IMR-90 (cell line): ENCODE results near the gene USP32. TPM values are rescaled to one million over a fixed set of nuclear protein-coding genes. Genes with fewer than 3 reads are reported as not detected.

Source experiments
- ATAC-seq: fragments of 200-7000 bp; cut with Tn5 transposase; 2 replicates; pipeline ENCODE4 v1.9.1; 2020; ENCODE audit warnings: low read depth, mild to moderate bottlenecking, moderate library complexity
- BruUV-seq: library from RNA; stranded (reverse); fragments of 400-500 nt; replicated peaks from 2 replicates; lab custom pipeline; 2021; lab: Mats Ljungman, UMichigan
- CTCF ChIA-PET: fragments of 300-600 bp; formaldehyde crosslinking; extraction: SDS; loops from one replicate; lab custom pipeline; 2021; ENCODE audit warnings: antibody characterized with exemption; lab: Yijun Ruan, JAX
- POLR2A ChIA-PET: fragments of 300-600 bp; sonication (Branson Sonifier 250); formaldehyde crosslinking; loops from one replicate; lab custom pipeline; 2022; ENCODE audit warnings: antibody characterized with exemption; ENCODE audit not compliant: unreplicated experiment; lab: Charles Lee
- DNase-seq: peaks from one replicate; pipeline ENCODE4 v3.0.0; 2013
- H2AFZ ChIP-seq: replicated peaks from 2 replicates; pipeline ENCODE3; 2013; ENCODE audit warnings: low read length, mild to moderate bottlenecking; ENCODE audit not compliant: poor library complexity
- H2AK5ac ChIP-seq: 2 replicates; pipeline ENCODE4 v1.6.1; 2013; ENCODE audit warnings: low read depth, low read length, inconsistent platforms
- H2AK9ac ChIP-seq: replicated peaks from 2 replicates; pipeline ENCODE3; 2013; ENCODE audit warnings: mild to moderate bottlenecking, low read depth, low read length, moderate library complexity; ENCODE audit not compliant: poor library complexity
- H2BK120ac ChIP-seq: 2 replicates; pipeline ENCODE4 v1.6.1; 2013; ENCODE audit warnings: low read depth, low read length, inconsistent platforms
- H2BK15ac ChIP-seq: 3 replicates; pipeline ENCODE4 v1.6.1; 2013; ENCODE audit warnings: low read depth, low read length, inconsistent platforms
- H2BK20ac ChIP-seq: 2 replicates; pipeline ENCODE4 v1.6.1; 2013; ENCODE audit warnings: low read depth, mild to moderate bottlenecking, inconsistent platforms, low read length, moderate library complexity
- H2BK5ac ChIP-seq: 2 replicates; pipeline ENCODE4 v1.6.1; 2013; ENCODE audit warnings: mild to moderate bottlenecking, low read depth, low read length, inconsistent platforms; ENCODE audit not compliant: poor library complexity, severe bottlenecking
- H3K14ac ChIP-seq: replicated peaks from 2 replicates; pipeline ENCODE4 v1.6.1; 2013; ENCODE audit warnings: low read depth, low read length, inconsistent platforms
- H3K18ac ChIP-seq: 2 replicates; pipeline ENCODE4 v1.6.1; 2013; ENCODE audit warnings: low read depth, low read length, control low read depth
- H3K23ac ChIP-seq: 2 replicates; pipeline ENCODE4 v1.6.1; 2013; ENCODE audit warnings: low read depth, low read length, inconsistent platforms
- H3K27ac ChIP-seq: 2 replicates; pipeline ENCODE4 v1.5.1; 2013; ENCODE audit warnings: mild to moderate bottlenecking, control low read depth, low read length; ENCODE audit not compliant: insufficient read depth
- H3K27me3 ChIP-seq: 2 replicates; pipeline ENCODE4 v1.6.1; 2013; ENCODE audit warnings: low read length; ENCODE audit not compliant: control insufficient read depth, insufficient read depth
- H3K36me3 ChIP-seq: 2 replicates; pipeline ENCODE4 v1.6.1; 2013; ENCODE audit warnings: low read length, mixed read lengths; ENCODE audit not compliant: control insufficient read depth, insufficient read depth
- H3K4ac ChIP-seq: 2 replicates; pipeline ENCODE4 v1.6.1; 2013; ENCODE audit warnings: low read depth, low read length, inconsistent platforms
- H3K4me1 ChIP-seq: 2 replicates; pipeline ENCODE4 v1.6.1; 2013; ENCODE audit warnings: low read length, mixed read lengths; ENCODE audit not compliant: control insufficient read depth, insufficient read depth
- H3K4me2 ChIP-seq: 2 replicates; pipeline ENCODE4 v1.6.1; 2013; ENCODE audit warnings: low read depth, mild to moderate bottlenecking, control low read depth, low read length, moderate library complexity
- H3K4me3 ChIP-seq: 2 replicates; pipeline ENCODE4 v1.5.1; 2013; ENCODE audit warnings: low read depth, mild to moderate bottlenecking, control low read depth, low read length, moderate library complexity; ENCODE audit not compliant: insufficient read depth
- H3K56ac ChIP-seq: 2 replicates; pipeline ENCODE4 v1.6.1; 2013; ENCODE audit warnings: low read length, inconsistent platforms; ENCODE audit not compliant: insufficient read depth; ENCODE audit errors: extremely low read depth
- H3K79me1 ChIP-seq, 2 experiments: 2 replicates each; pipeline ENCODE4 v1.6.1; 2013; ENCODE audit warnings: low read length in 2 of 2, inconsistent platforms in 1 of 2, low read depth in 1 of 2
- H3K9ac ChIP-seq: 2 replicates; pipeline ENCODE4 v1.6.1; 2013; ENCODE audit warnings: low read depth, low read length, control low read depth
- H3K9me1 ChIP-seq: 2 replicates; pipeline ENCODE4 v1.6.1; 2013; ENCODE audit warnings: low read length, inconsistent platforms; ENCODE audit not compliant: insufficient read depth
- H3K9me3 ChIP-seq: 2 replicates; pipeline ENCODE4 v1.6.1; 2013; ENCODE audit warnings: low read length; ENCODE audit not compliant: control insufficient read depth, insufficient read depth
- H4K20me1 ChIP-seq: 2 replicates; pipeline ENCODE4 v1.6.1; 2013; ENCODE audit warnings: low read length, inconsistent platforms; ENCODE audit not compliant: insufficient read depth
- H4K5ac ChIP-seq: 2 replicates; pipeline ENCODE4 v1.6.1; 2013; ENCODE audit warnings: mild to moderate bottlenecking, low read depth, low read length, control low read depth
- H4K8ac ChIP-seq, 2 experiments: 2 replicates each; pipeline ENCODE4 v1.6.1; 2013; ENCODE audit warnings: low read depth in 2 of 2, low read length in 2 of 2, control low read depth in 1 of 2, inconsistent platforms in 1 of 2
- H4K91ac ChIP-seq: 2 replicates; pipeline ENCODE4 v1.6.1; 2013; ENCODE audit warnings: low read depth, low read length, inconsistent platforms; ENCODE audit not compliant: insufficient read depth
- BHLHE40 ChIP-seq: fragments of 150-350 bp; IDR thresholded peaks from 2 replicates; pipeline ENCODE4 v1.6.1; 2016; ENCODE audit warnings: mild to moderate bottlenecking, low read depth, low read length
- CHD1 ChIP-seq: IDR thresholded peaks from 2 replicates; pipeline ENCODE4 v1.6.1; 2012; ENCODE audit warnings: low read depth, low read length, improper control_type of control experiment
- CTCF ChIP-seq: conservative IDR thresholded peaks from 2 replicates; pipeline ENCODE4 v1.5.1; 2012; ENCODE audit warnings: mild to moderate bottlenecking, low read depth, low read length, improper control_type of control experiment
- FOS ChIP-seq: fragments of 150-350 bp; IDR thresholded peaks from 2 replicates; pipeline ENCODE4 v1.6.1; 2016; ENCODE audit warnings: low read depth, low read length
- MAFK ChIP-seq: IDR thresholded peaks from 2 replicates; pipeline ENCODE4 v1.6.1; 2012; ENCODE audit warnings: low read depth, low read length, improper control_type of control experiment
- MAZ ChIP-seq: IDR thresholded peaks from 2 replicates; pipeline ENCODE4 v1.6.1; 2012; ENCODE audit warnings: low read depth, mild to moderate bottlenecking, low read length, improper control_type of control experiment, moderate library complexity, borderline replicate concordance
- RAD21 ChIP-seq: IDR thresholded peaks from 2 replicates; pipeline ENCODE4 v1.6.1; 2012; ENCODE audit warnings: low read length, improper control_type of control experiment
- RFX5 ChIP-seq: IDR thresholded peaks from 2 replicates; pipeline ENCODE4 v1.8.0; 2012; ENCODE audit warnings: low read depth, mild to moderate bottlenecking, low read length, moderate library complexity
- SMC3 ChIP-seq: fragments of 150-350 bp; IDR thresholded peaks from 2 replicates; pipeline ENCODE4 v1.6.1; 2016; ENCODE audit warnings: low read depth, mild to moderate bottlenecking, antibody characterized with exemption, low read length, moderate library complexity
- WGBS, 2 experiments: methylation state at CpG; one replicate each; pipeline versions ENCODE4 v1.1.5 to v1.1.7; 2013; ENCODE audit warnings: missing lambda C conversion rate in 2 of 2; ENCODE audit not compliant: insufficient read length in 1 of 2; ENCODE audit errors: extremely low coverage in 2 of 2; 5-methylcytosine and 5-hydroxymethylcytosine counted together
- dilution Hi-C: fragments of 300-500 bp; cut with HindIII; formaldehyde crosslinking; loops from one replicate; pipeline ENCODE4 v1.14.3; 2018; ENCODE audit warnings: low sequenced_read_pairs; ENCODE audit not compliant: unreplicated experiment
- in situ Hi-C: fragments of 300-500 bp; cut with MboI; formaldehyde crosslinking; loops from 3 replicates; pipeline ENCODE4 v1.14.3; 2019; ENCODE audit warnings: low sequenced_read_pairs, inconsistent platforms, mixed read lengths
- intact Hi-C: fragments of 100-400 bp; cut with micrococcal nuclease; formaldehyde crosslinking; loops from 2 replicates; pipeline ENCODE4 v1.10.0; 2022
- polyA plus RNA-seq, 3 experiments: library from polyadenylated mRNA; depleted of rRNA; stranded (reverse); fragments of >200 nt; gene quantifications; 2 replicates each; pipeline ENCODE4 v1.2.3, GENCODE V29; 2012; ENCODE audit warnings: low replicate concordance in 1 of 3
- total RNA-seq: library from RNA; depleted of rRNA; stranded (reverse); fragments of >200 nt; gene quantifications from 2 replicates; pipeline ENCODE4 v1.2.3, GENCODE V29; 2012
- TF ChIP-seq, protein P1 (sequence below): fragments of 150-350 bp; IDR thresholded peaks from 2 replicates; pipeline ENCODE4 v1.6.1; 2017; ENCODE audit warnings: mild to moderate bottlenecking, antibody characterized with exemption, low read length, low read depth
- TF ChIP-seq, protein P2 (sequence below): fragments of 150-350 bp; IDR thresholded peaks from 2 replicates; pipeline ENCODE4 v1.6.1; 2016; ENCODE audit warnings: low read depth, mild to moderate bottlenecking, low read length, moderate library complexity, borderline replicate concordance

USP32 gene
- total and polyA plus RNA-seq, 2 of the 4 experiments (the other 2 are of a cell fraction): 16.8 to 46.8 TPM

- H4K8ac ChIP-seq: no peak overlapping the region
- H2BK120ac ChIP-seq: no peak overlapping the region
- H3K36me3 ChIP-seq: peaks cover 7% of the 10 kb centered on the region
- no peak overlapping the region for H3K4me3 ChIP-seq
- ATAC-seq (no peak), DNase-seq (no peak)
- peaks cover 0 to 3% of the 10 kb centered on the region in 2 experiments; a peak in 3 of 4 replicates for H3K79me1 ChIP-seq
- H3K23ac ChIP-seq: no peak overlapping the region
- no peaks in the 10 kb centered on the region for H3K9me3 ChIP-seq
- no peak overlapping the region for H2BK5ac ChIP-seq
- in situ Hi-C loops (no loop called here), dilution Hi-C loops (no loop called here), intact Hi-C loops (no loop called here)
- H3K18ac ChIP-seq: no peak overlapping the region
- H2AK5ac ChIP-seq: no peak overlapping the region
- H3K14ac ChIP-seq: no peak overlapping the region
- peaks cover 2% of the 10 kb centered on the region for H3K9me1 ChIP-seq
- H3K56ac ChIP-seq: no peak overlapping the region
- H2AFZ ChIP-seq: no peak overlapping the region
- no peak overlapping the region for H3K4me2 ChIP-seq
- H3K27ac ChIP-seq: no peak overlapping the region
- no peak overlapping the region for H3K4ac ChIP-seq
- no peaks in the 10 kb centered on the region for H3K4me1 ChIP-seq
- TF ChIP-seq CTCF (no peak), FOS (no peak), RFX5 (no peak), RAD21 (no peak), MAFK (no peak), BHLHE40 (no peak), MAZ (no peak), SMC3 (no peak), CHD1 (no peak)
- TF ChIP-seq, protein P1, sequence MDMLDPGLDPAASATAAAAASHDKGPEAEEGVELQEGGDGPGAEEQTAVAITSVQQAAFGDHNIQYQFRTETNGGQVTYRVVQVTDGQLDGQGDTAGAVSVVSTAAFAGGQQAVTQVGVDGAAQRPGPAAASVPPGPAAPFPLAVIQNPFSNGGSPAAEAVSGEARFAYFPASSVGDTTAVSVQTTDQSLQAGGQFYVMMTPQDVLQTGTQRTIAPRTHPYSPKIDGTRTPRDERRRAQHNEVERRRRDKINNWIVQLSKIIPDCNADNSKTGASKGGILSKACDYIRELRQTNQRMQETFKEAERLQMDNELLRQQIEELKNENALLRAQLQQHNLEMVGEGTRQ: no peak
- TF ChIP-seq, protein P2, sequence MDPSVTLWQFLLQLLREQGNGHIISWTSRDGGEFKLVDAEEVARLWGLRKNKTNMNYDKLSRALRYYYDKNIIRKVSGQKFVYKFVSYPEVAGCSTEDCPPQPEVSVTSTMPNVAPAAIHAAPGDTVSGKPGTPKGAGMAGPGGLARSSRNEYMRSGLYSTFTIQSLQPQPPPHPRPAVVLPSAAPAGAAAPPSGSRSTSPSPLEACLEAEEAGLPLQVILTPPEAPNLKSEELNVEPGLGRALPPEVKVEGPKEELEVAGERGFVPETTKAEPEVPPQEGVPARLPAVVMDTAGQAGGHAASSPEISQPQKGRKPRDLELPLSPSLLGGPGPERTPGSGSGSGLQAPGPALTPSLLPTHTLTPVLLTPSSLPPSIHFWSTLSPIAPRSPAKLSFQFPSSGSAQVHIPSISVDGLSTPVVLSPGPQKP: no peak
- no peak overlapping the region for H2BK15ac ChIP-seq
- no peak overlapping the region for H3K9ac ChIP-seq
- no CpG with 5 or more reads among the region's 3 CpGs for WGBS, 2 experiments
- no peak overlapping the region for H4K91ac ChIP-seq
- no peaks in the 10 kb centered on the region for H3K27me3 ChIP-seq
- H2BK20ac ChIP-seq: no peak overlapping the region
- CTCF ChIA-PET: interaction anchor here (0.7 kb wide), 1 partner anchor 181 kb away, joined by 3 read pairs; no protein-coding TSS in a partner anchor
- no TSS peak for BruUV-seq
- no peak overlapping the region for H2AK9ac ChIP-seq
- POLR2A ChIA-PET: interaction anchor here (0.6 kb wide), 1 partner anchor 16 kb away, joined by 3 read pairs; no protein-coding TSS in a partner anchor
- no peaks in the 10 kb centered on the region; the same call in 1 of the 2 replicates for H4K20me1 ChIP-seq
- no peak overlapping the region for H4K5ac ChIP-seq
Observed at GRCh38 chr17:60240290-60240689, 151.6 kb downstream of the USP32 start.
